BJ (cell line): ENCODE measurements around the gene GADD45G. TPM values are rescaled to one million over a fixed set of nuclear protein-coding genes. Genes with fewer than 3 reads are reported as not detected.

ENCODE experiments used
- CTCF ChIA-PET: fragments of 350-600 bp; formaldehyde crosslinking; extraction: SDS; loops from one replicate; lab custom pipeline; 2021; ENCODE audit warnings: antibody characterized with exemption, inconsistent platforms; lab: Yijun Ruan, JAX
- POLR2A ChIA-PET: fragments of 300-600 bp; sonication (Branson Sonifier 250); formaldehyde crosslinking; extraction: SDS; loops from one replicate; lab custom pipeline; 2021; ENCODE audit warnings: antibody characterized with exemption; lab: Charles Lee
- DNase-seq: peaks from one replicate; pipeline ENCODE4 v3.0.0-alpha.2; 2011; ENCODE audit warnings: low read depth
- H3K27me3 ChIP-seq: 2 replicates; pipeline ENCODE4 v1.6.0; 2011; ENCODE audit warnings: low read length; ENCODE audit not compliant: control insufficient read depth, insufficient read depth
- H3K36me3 ChIP-seq: 2 replicates; pipeline ENCODE4 v1.5.1; 2011; ENCODE audit warnings: low read length; ENCODE audit not compliant: control insufficient read depth, insufficient read depth
- H3K4me3 ChIP-seq: 2 replicates; pipeline ENCODE4 v1.5.1; 2011; ENCODE audit warnings: low read depth, mild to moderate bottlenecking, control low read depth, low read length
- CTCF ChIP-seq: IDR thresholded peaks from 2 replicates; pipeline ENCODE4 v1.5.1; 2011; ENCODE audit warnings: low read depth, mild to moderate bottlenecking, control low read depth, inconsistent platforms, low read length, moderate library complexity; ENCODE audit not compliant: insufficient read depth
- polyA plus RNA-seq: library from polyadenylated mRNA; depleted of rRNA; stranded (reverse); fragments of >200 nt; gene quantifications from 2 replicates; pipeline ENCODE4 v1.2.3, GENCODE V29; 2011

The GADD45G gene
- polyA plus RNA-seq, 1 experiment, result 0.07 TPM

GRCh38 chr9:89630508-89630907 is 25.7 kb downstream of the GADD45G start:
- no peak overlapping the region for H3K4me3 ChIP-seq
- ChIA-PET CTCF (no interaction called here), POLR2A (no interaction called here)
- H3K36me3 ChIP-seq, result no peaks in the 10 kb centered on the region
- DNase-seq, result no peak
- H3K27me3 ChIP-seq, result no peaks in the 10 kb centered on the region
- TF ChIP-seq CTCF, result no peak

- Histone ChIP-seq H3K27me3 (no peaks in the 10 kb centered on the region), H3K36me3 (no peaks in the 10 kb centered on the region), H3K4me3 (no peak overlapping the region)
- POLR2A ChIA-PET, result no interaction called here
- CTCF ChIA-PET, result no interaction called here
- no peak for TF ChIP-seq CTCF
- no peak for DNase-seq
Measured at GRCh38 chr9:89631384-89631783, 26.6 kb downstream of the GADD45G start.

GRCh38 chr9:89632192-89632733 is 27.5 kb downstream of the GADD45G start:
- TF ChIP-seq CTCF, result no peak
- CTCF ChIA-PET, result interaction anchor here (0.6 to 1.9 kb wide), 3 partner anchors 9 to 1964 kb away, joined by 3 to 5 read pairs (median 3); no protein-coding TSS in a partner anchor
- no peak for DNase-seq
- no peaks in the 10 kb centered on the region for H3K27me3 ChIP-seq
- POLR2A ChIA-PET, result no interaction called here
- H3K36me3 ChIP-seq, result no peaks in the 10 kb centered on the region
- H3K4me3 ChIP-seq, result no peak overlapping the region

- Histone ChIP-seq H3K27me3 (no peaks in the 10 kb centered on the region), H3K4me3 (no peak overlapping the region), H3K36me3 (no peaks in the 10 kb centered on the region)
- TF ChIP-seq CTCF, result no peak
- ChIA-PET CTCF (interaction anchor here (0.6 to 1.9 kb wide), 2 partner anchors 9 to 1963 kb away, joined by 3 to 5 read pairs; no protein-coding TSS in a partner anchor), POLR2A (no interaction called here)
- no peak for DNase-seq
Measured at GRCh38 chr9:89632736-89633135, 27.9 kb downstream of the GADD45G start.

GRCh38 chr9:89633404-89633803 is 28.6 kb downstream of the GADD45G start:
- no peak for DNase-seq
- no peak for TF ChIP-seq CTCF
- H3K27me3 ChIP-seq, result no peaks in the 10 kb centered on the region
- no peak overlapping the region for H3K4me3 ChIP-seq
- ChIA-PET CTCF (interaction anchor here (1.9 kb wide), 1 partner anchor 10 kb away, joined by 5 read pairs; no protein-coding TSS in a partner anchor), POLR2A (no interaction called here)
- no peaks in the 10 kb centered on the region for H3K36me3 ChIP-seq
